HG03064 (cell line): ENCODE results near the gene PRR5.

Experiments used
- ATAC-seq: cut with Tn5 transposase; IDR thresholded peaks from one replicate; pipeline ENCODE4 v1.9.1; 2021; ENCODE audit warnings: low read depth; ENCODE audit not compliant: unreplicated experiment

PRR5 gene

GRCh38 chr22:44782363-44782963 lies 80.5 kb downstream of the PRR5 start:
- no peak for ATAC-seq

- ATAC-seq, result no peak
These were observed 81.1 kb downstream of the PRR5 start for GRCh38 chr22:44783091-44783490.

- ATAC-seq, result no peak
These were observed 81.6 kb downstream of the PRR5 start for GRCh38 chr22:44783581-44783980.

- no peak for ATAC-seq
These were observed 84.1 kb downstream of the PRR5 start for GRCh38 chr22:44786136-44786535.

GRCh38 chr22:44786610-44787009 lies 84.6 kb downstream of the PRR5 start:
- no peak for ATAC-seq
